Measurements from ENCODE around the gene ANG.

- TF ChIP-seq, protein P1, sequence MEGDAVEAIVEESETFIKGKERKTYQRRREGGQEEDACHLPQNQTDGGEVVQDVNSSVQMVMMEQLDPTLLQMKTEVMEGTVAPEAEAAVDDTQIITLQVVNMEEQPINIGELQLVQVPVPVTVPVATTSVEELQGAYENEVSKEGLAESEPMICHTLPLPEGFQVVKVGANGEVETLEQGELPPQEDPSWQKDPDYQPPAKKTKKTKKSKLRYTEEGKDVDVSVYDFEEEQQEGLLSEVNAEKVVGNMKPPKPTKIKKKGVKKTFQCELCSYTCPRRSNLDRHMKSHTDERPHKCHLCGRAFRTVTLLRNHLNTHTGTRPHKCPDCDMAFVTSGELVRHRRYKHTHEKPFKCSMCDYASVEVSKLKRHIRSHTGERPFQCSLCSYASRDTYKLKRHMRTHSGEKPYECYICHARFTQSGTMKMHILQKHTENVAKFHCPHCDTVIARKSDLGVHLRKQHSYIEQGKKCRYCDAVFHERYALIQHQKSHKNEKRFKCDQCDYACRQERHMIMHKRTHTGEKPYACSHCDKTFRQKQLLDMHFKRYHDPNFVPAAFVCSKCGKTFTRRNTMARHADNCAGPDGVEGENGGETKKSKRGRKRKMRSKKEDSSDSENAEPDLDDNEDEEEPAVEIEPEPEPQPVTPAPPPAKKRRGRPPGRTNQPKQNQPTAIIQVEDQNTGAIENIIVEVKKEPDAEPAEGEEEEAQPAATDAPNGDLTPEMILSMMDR (conservative IDR thresholded peaks at IDR 0.05 in 1 of 2, IDR thresholded peaks at IDR 0.05 in 1 of 2; ENCODE audit: low read depth in 1 of 2, low read length in 2 of 2) = no peak
- TF ChIP-seq EZH2 (IDR thresholded peaks at IDR 0.05; ENCODE audit: low read length, missing control alignments) = no peak
Measured at GRCh38 chr14:20683125-20683890, 5.3 kb upstream of the ANG start.

All from fibroblast of lung (primary cell).